HCT116 (cell line): ENCODE results near the gene OLFML1. TPM values are rescaled to one million over a fixed set of nuclear protein-coding genes. Genes with fewer than 3 reads are reported as not detected.

Experiments used
- ATAC-seq: fragments of 200-7000 bp; cut with Tn5 transposase; 2 replicates; pipeline ENCODE4 v1.9.1; 2020; ENCODE audit warnings: mild to moderate bottlenecking, moderate library complexity
- BruUV-seq: library from RNA; stranded (reverse); fragments of 400-500 nt; replicated peaks from 2 replicates; lab custom pipeline; 2021; lab: Mats Ljungman, UMichigan
- CTCF ChIA-PET: fragments of 300-600 bp; sonication (Branson Sonifier 250); formaldehyde crosslinking; loops from one replicate; lab custom pipeline; 2021; ENCODE audit warnings: antibody characterized with exemption; lab: Charles Lee
- POLR2A ChIA-PET: fragments of 300-600, 350-600 bp; sonication (Branson Sonifier 250); formaldehyde crosslinking; loops from one replicate; lab custom pipeline; 2021; ENCODE audit warnings: antibody characterized with exemption; lab: Charles Lee
- RAD21 ChIA-PET, 2 experiments: fragments of 300-600 bp; sonication (Branson Sonifier 250); formaldehyde crosslinking; loops; one replicate each; lab custom pipeline; 2023; ENCODE audit warnings: low total read pairs in 2 of 2; ENCODE audit not compliant: uncharacterized antibody in 2 of 2, unreplicated experiment in 2 of 2, low non-redundant PET in 1 of 2; lab: Charles Lee
- DNase-seq: peaks from one replicate; pipeline ENCODE4 v3.0.0-alpha.2; 2010; ENCODE audit warnings: low read depth, low spot score
- H2AFZ ChIP-seq: fragments of 200-600 bp; shearing (Covaris generic), sonication (generic); 2 replicates; pipeline ENCODE4 v1.6.1; 2017; ENCODE audit warnings: low read depth, mixed run types, mixed read lengths, antibody characterized with exemption, low read length; ENCODE audit not compliant: poor library complexity, severe bottlenecking
- H3K27ac ChIP-seq: 2 replicates; pipeline ENCODE4 v1.5.1; 2012; ENCODE audit warnings: low read depth, low read length
- H3K27me3 ChIP-seq: fragments of 200-600 bp; sonication (generic); 2 replicates; pipeline ENCODE4 v1.6.1; 2016; ENCODE audit warnings: mixed run types, low read length, mixed read lengths; ENCODE audit not compliant: insufficient read depth
- H3K36me3 ChIP-seq, 2 experiments: fragments of 200-500 bp in 1 of 2; fragments of 200-600 bp in 1 of 2; sonication (Bioruptor generic) in 1 of 2; sonication (generic) in 1 of 2; 2 replicates each; pipeline versions ENCODE4 v1.5.1 to v1.6.1; 2014 to 2016; ENCODE audit warnings: low read length in 2 of 2, inconsistent platforms in 1 of 2, mixed read lengths in 1 of 2, mixed run types in 1 of 2; ENCODE audit not compliant: insufficient read depth in 2 of 2, control insufficient read depth in 1 of 2
- H3K4me1 ChIP-seq, 2 experiments: fragments of 200-600 bp in 1 of 2; sonication (generic) in 1 of 2; 2 replicates each; pipeline versions ENCODE4 v1.5.1 to v1.6.1; 2012 to 2017; ENCODE audit warnings: low read length in 2 of 2, inconsistent platforms in 1 of 2, mild to moderate bottlenecking in 1 of 2, mixed read lengths in 1 of 2, mixed run types in 1 of 2, moderate library complexity in 1 of 2; ENCODE audit not compliant: insufficient read depth in 2 of 2, control insufficient read depth in 1 of 2
- H3K4me2 ChIP-seq: fragments of 200-600 bp; sonication (generic); 2 replicates; pipeline ENCODE4 v1.6.1; 2017; ENCODE audit warnings: mixed run types, low read length, mixed read lengths
- H3K4me3 ChIP-seq, 2 experiments: fragments of 200-600 bp in 1 of 2; sonication (generic) in 1 of 2; replicated peaks in 1 of 2; 2 replicates each; pipeline ENCODE4 v1.5.1; 2011 to 2016; ENCODE audit warnings: low read length in 2 of 2, control low read depth in 1 of 2, low read depth in 1 of 2, mild to moderate bottlenecking in 1 of 2, mixed read lengths in 1 of 2, mixed run types in 1 of 2
- H3K79me2 ChIP-seq: fragments of 200-600 bp; sonication (generic); 2 replicates; pipeline ENCODE4 v1.6.1; 2017; ENCODE audit warnings: mild to moderate bottlenecking, mixed run types, low read length, moderate library complexity, mixed read lengths; ENCODE audit not compliant: insufficient read depth
- H3K9ac ChIP-seq: fragments of 200-600 bp; sonication (generic); 2 replicates; pipeline ENCODE4 v1.6.1; 2016; ENCODE audit warnings: low read length, mixed read lengths
- H3K9me2 ChIP-seq: fragments of 200-600 bp; sonication (generic), shearing (Covaris generic); 2 replicates; pipeline ENCODE4 v1.6.1; 2017; ENCODE audit warnings: mixed run types, mild to moderate bottlenecking, moderate library complexity; ENCODE audit not compliant: insufficient read depth
- H3K9me3 ChIP-seq, 2 experiments: fragments of 200-500 bp in 1 of 2; fragments of 200-600 bp in 1 of 2; sonication (Bioruptor generic) in 1 of 2; sonication (generic) in 1 of 2; 2 replicates each; pipeline ENCODE4 v1.6.1; 2014 to 2017; ENCODE audit warnings: low read length in 2 of 2, mixed read lengths in 2 of 2, inconsistent platforms in 1 of 2, low read depth in 1 of 2, mild to moderate bottlenecking in 1 of 2, mixed run types in 1 of 2, moderate library complexity in 1 of 2; ENCODE audit not compliant: control insufficient read depth in 1 of 2, insufficient read depth in 1 of 2
- H4K20me1 ChIP-seq: fragments of 200-600 bp; sonication (generic), shearing (Covaris generic); 2 replicates; pipeline ENCODE4 v1.6.1; 2017; ENCODE audit warnings: mixed run types, mild to moderate bottlenecking, moderate library complexity; ENCODE audit not compliant: insufficient read depth
- CBX3 ChIP-seq: IDR thresholded peaks from 2 replicates; pipeline ENCODE4 v1.6.1; 2012; ENCODE audit warnings: low read depth
- EGR1 ChIP-seq: IDR thresholded peaks from 2 replicates; pipeline ENCODE4 v1.6.1; 2012; ENCODE audit warnings: low read depth
- EZH2 ChIP-seq: fragments of 200-600 bp; sonication (generic); IDR thresholded peaks from 2 replicates; pipeline ENCODE4 v1.6.1; 2017; ENCODE audit warnings: antibody characterized with exemption, mixed run types
- EZH2phosphoT487 ChIP-seq: fragments of 200-600 bp; IDR thresholded peaks from 2 replicates; pipeline ENCODE4 v1.6.1; 2018; ENCODE audit warnings: antibody characterized with exemption, borderline replicate concordance
- FOSL1 ChIP-seq: IDR thresholded peaks from 2 replicates; pipeline ENCODE4 v1.6.1; 2012; ENCODE audit warnings: low read depth
- POLR2AphosphoS5 ChIP-seq: IDR thresholded peaks from 2 replicates; pipeline ENCODE4 v1.6.1; 2011; ENCODE audit warnings: mild to moderate bottlenecking, low read depth, low read length, moderate library complexity
- RAD21 ChIP-seq: IDR thresholded peaks from 2 replicates; pipeline ENCODE4 v1.6.1; 2012; ENCODE audit warnings: low read depth, mild to moderate bottlenecking
- SIN3A ChIP-seq: IDR thresholded peaks from 2 replicates; pipeline ENCODE4 v1.6.1; 2012; ENCODE audit warnings: low read depth
- SP1 ChIP-seq: IDR thresholded peaks from 2 replicates; pipeline ENCODE4 v1.6.1; 2012; ENCODE audit warnings: low read depth
- SRF ChIP-seq: IDR thresholded peaks from 2 replicates; pipeline ENCODE4 v1.6.1; 2012; ENCODE audit warnings: low read depth
- TCF7L2 ChIP-seq: IDR thresholded peaks from 2 replicates; pipeline ENCODE4 v1.7.0; 2011; ENCODE audit warnings: borderline replicate concordance, inconsistent platforms; ENCODE audit not compliant: insufficient read depth, insufficient read length; ENCODE audit errors: extremely low read depth
- YY1 ChIP-seq: IDR thresholded peaks from 2 replicates; pipeline ENCODE4 v1.6.1; 2011; ENCODE audit warnings: low read length, low read depth, moderate library complexity, mild to moderate bottlenecking; ENCODE audit not compliant: insufficient replicate concordance; ENCODE audit errors: extremely low read depth
- ZFX ChIP-seq: fragments of 450-650 bp; IDR thresholded peaks from 2 replicates; pipeline ENCODE4 v1.6.1; 2017
- intact Hi-C: fragments of 100-400 bp; cut with micrococcal nuclease; formaldehyde crosslinking; loops from 2 replicates; pipeline ENCODE4 v1.10.0; 2022
- total RNA-seq: library from RNA; stranded (reverse); gene quantifications from one replicate; pipeline ENCODE4 v1.2.1, GENCODE V29; 2021; ENCODE audit not compliant: unreplicated experiment
- TF ChIP-seq, protein P1 (sequence below): IDR thresholded peaks from 2 replicates; pipeline ENCODE4 v1.6.1; 2012
- TF ChIP-seq, protein P2 (sequence below), 3 experiments: fragments of 200-600 bp in 1 of 3; sonication (generic) in 1 of 3; IDR thresholded peaks in 2 of 3; conservative IDR thresholded peaks in 1 of 3; 2 replicates each; pipeline ENCODE4 v1.5.1; 2012 to 2017; ENCODE audit warnings: low read depth in 2 of 3, low read length in 2 of 3, antibody characterized with exemption in 1 of 3, borderline replicate concordance in 1 of 3, control low read depth in 1 of 3, mild to moderate bottlenecking in 1 of 3, mixed read lengths in 1 of 3, mixed run types in 1 of 3, moderate library complexity in 1 of 3; ENCODE audit not compliant: insufficient read depth in 1 of 3

Gene OLFML1
- total RNA-seq, 1 experiment from 2014 or later: not detected

DNA sequence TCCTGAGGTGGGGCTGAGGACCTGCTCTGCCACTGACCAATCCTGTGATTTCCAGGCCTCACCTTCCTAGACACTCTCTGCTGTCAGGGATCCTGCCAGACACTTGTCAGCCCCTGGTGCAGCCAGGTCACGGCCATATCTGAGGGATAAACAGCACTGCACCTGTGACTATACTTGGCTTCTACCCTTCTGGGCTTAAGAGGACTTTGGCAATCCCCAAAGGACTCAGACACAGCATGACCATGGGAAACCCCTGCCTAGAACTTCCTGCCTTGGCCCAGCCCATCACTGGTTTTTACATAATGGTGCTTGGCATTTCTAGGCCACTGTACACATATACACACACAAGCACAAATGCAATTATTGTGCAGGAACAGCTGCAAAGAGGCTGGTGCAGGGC is 11.6 kb upstream of the OLFML1 start:
- ATAC-seq (no peak), DNase-seq (no peak)
- BruUV-seq: no TSS peak
- Histone ChIP-seq H3K9me3 (no peaks in the 10 kb centered on the region), H3K27me3 (peaks cover 45% of the 10 kb centered on the region), H3K4me1 (no peaks in the 10 kb centered on the region), H4K20me1 (no peaks in the 10 kb centered on the region), H3K4me2 (no peak overlapping the region), H3K9ac (no peak overlapping the region), H3K4me3 (no peak overlapping the region), H3K79me2 (no peaks in the 10 kb centered on the region), H3K9me2 (no peaks in the 10 kb centered on the region), H2AFZ (no peak overlapping the region), H3K36me3 (no peaks in the 10 kb centered on the region), H3K27ac (no peak overlapping the region)
- ChIA-PET POLR2A (no interaction called here), CTCF (no interaction called here), RAD21 (no interaction called here)
- intact Hi-C loops: no loop called here
- no peak for TF ChIP-seq EZH2
- no peak for TF ChIP-seq SIN3A
- TF ChIP-seq EGR1: no peak
- no peak for TF ChIP-seq POLR2AphosphoS5
- TF ChIP-seq, protein P1, sequence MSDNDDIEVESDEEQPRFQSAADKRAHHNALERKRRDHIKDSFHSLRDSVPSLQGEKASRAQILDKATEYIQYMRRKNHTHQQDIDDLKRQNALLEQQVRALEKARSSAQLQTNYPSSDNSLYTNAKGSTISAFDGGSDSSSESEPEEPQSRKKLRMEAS: no peak
- TF ChIP-seq FOSL1: no peak
- TF ChIP-seq TCF7L2: no peak
- no peak for TF ChIP-seq SP1
- TF ChIP-seq EZH2phosphoT487: no peak
- no peak for TF ChIP-seq YY1
- no peak for TF ChIP-seq SRF
- no peak for TF ChIP-seq ZFX
- TF ChIP-seq CBX3: no peak
- TF ChIP-seq, protein P2, sequence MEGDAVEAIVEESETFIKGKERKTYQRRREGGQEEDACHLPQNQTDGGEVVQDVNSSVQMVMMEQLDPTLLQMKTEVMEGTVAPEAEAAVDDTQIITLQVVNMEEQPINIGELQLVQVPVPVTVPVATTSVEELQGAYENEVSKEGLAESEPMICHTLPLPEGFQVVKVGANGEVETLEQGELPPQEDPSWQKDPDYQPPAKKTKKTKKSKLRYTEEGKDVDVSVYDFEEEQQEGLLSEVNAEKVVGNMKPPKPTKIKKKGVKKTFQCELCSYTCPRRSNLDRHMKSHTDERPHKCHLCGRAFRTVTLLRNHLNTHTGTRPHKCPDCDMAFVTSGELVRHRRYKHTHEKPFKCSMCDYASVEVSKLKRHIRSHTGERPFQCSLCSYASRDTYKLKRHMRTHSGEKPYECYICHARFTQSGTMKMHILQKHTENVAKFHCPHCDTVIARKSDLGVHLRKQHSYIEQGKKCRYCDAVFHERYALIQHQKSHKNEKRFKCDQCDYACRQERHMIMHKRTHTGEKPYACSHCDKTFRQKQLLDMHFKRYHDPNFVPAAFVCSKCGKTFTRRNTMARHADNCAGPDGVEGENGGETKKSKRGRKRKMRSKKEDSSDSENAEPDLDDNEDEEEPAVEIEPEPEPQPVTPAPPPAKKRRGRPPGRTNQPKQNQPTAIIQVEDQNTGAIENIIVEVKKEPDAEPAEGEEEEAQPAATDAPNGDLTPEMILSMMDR (IDR thresholded peaks at IDR 0.05 in 2 of 3, conservative IDR thresholded peaks at IDR 0.05 in 1 of 3; ENCODE audit: borderline replicate concordance in 1 of 3, insufficient read depth in 1 of 3, low read depth in 2 of 3, low read length in 2 of 3): no peak
- no peak for TF ChIP-seq RAD21
